Astrocyte of the cerebellum (primary cell): Measurements from ENCODE around the gene INPP5A.

Source experiments
- DNase-seq: peaks from one replicate; pipeline ENCODE4 v3.0.0-alpha.2; 2011; ENCODE audit warnings: low read depth
- H3K4me3 ChIP-seq: 2 replicates; pipeline ENCODE4 v1.5.1; 2011; ENCODE audit warnings: mild to moderate bottlenecking, low read depth, low read length, moderate library complexity
- in situ Hi-C: cut with HindIII; loops from 2 replicates; pipeline ENCODE4 v1.10.0; 2017; ENCODE audit warnings: low sequenced_read_pairs
- TF ChIP-seq, protein P1 (sequence below): IDR thresholded peaks from 2 replicates; pipeline ENCODE4 v1.5.1; 2012; ENCODE audit warnings: low read length, low read depth, moderate library complexity, mild to moderate bottlenecking; ENCODE audit errors: missing control alignments

INPP5A gene

DNA sequence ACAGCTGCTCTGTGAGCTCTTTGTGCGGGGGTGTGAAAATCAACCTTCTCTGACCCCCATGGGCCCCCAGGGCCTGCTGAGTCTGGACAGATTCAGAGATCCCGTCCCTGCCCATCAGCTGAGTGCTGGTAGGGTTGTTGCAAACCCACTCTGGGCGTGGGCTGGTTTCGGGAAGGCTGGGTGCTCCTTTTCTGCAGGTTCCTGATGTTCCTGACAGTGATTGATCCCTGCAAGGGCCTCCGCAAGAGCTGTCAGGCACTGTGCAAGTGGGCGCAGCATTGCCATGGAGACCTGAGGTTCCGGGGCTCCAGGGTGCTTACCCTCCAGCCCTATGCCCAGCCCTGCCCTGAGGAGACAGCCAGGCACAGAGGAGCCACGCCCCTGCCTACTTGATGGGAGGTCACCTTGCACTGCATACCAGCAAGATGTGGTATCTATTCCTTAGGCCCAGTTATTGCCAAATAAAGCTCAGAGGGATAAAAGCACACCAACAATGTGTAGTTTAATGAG lies 44.3 kb upstream of the INPP5A start:
- no peak for DNase-seq
- in situ Hi-C loops: no loop called here
- TF ChIP-seq, protein P1, sequence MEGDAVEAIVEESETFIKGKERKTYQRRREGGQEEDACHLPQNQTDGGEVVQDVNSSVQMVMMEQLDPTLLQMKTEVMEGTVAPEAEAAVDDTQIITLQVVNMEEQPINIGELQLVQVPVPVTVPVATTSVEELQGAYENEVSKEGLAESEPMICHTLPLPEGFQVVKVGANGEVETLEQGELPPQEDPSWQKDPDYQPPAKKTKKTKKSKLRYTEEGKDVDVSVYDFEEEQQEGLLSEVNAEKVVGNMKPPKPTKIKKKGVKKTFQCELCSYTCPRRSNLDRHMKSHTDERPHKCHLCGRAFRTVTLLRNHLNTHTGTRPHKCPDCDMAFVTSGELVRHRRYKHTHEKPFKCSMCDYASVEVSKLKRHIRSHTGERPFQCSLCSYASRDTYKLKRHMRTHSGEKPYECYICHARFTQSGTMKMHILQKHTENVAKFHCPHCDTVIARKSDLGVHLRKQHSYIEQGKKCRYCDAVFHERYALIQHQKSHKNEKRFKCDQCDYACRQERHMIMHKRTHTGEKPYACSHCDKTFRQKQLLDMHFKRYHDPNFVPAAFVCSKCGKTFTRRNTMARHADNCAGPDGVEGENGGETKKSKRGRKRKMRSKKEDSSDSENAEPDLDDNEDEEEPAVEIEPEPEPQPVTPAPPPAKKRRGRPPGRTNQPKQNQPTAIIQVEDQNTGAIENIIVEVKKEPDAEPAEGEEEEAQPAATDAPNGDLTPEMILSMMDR: no peak
- H3K4me3 ChIP-seq: no peak overlapping the region

DNA sequence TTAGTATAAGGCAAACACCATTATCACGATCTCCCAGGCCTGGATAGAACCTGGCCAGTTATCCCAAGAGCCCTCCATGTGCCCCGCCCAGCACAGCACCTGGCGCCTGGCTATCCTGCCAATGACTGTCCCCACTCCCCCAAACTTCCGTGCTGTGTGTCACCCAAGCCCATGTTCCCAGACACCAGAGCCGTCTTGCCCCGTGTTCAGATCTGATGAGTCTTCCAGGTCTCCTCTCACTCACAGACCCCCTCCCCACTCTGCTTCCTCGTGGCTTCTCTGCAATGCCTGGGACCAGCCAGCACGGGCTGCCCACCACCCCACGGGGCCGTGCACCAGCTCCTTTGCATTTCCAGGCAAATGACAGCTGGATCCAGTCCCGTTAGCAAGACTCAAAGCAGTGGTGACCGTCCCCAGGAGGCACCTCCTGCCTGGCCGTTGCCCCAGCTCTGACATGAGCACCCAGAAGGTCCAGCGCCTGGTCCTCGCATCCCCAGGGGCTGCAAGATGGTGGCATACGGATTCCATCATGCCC lies 43.8 kb upstream of the INPP5A start:
- H3K4me3 ChIP-seq: no peak overlapping the region
- in situ Hi-C loops: no loop called here
- no peak for DNase-seq
- TF ChIP-seq, protein P1: no peak

DNA sequence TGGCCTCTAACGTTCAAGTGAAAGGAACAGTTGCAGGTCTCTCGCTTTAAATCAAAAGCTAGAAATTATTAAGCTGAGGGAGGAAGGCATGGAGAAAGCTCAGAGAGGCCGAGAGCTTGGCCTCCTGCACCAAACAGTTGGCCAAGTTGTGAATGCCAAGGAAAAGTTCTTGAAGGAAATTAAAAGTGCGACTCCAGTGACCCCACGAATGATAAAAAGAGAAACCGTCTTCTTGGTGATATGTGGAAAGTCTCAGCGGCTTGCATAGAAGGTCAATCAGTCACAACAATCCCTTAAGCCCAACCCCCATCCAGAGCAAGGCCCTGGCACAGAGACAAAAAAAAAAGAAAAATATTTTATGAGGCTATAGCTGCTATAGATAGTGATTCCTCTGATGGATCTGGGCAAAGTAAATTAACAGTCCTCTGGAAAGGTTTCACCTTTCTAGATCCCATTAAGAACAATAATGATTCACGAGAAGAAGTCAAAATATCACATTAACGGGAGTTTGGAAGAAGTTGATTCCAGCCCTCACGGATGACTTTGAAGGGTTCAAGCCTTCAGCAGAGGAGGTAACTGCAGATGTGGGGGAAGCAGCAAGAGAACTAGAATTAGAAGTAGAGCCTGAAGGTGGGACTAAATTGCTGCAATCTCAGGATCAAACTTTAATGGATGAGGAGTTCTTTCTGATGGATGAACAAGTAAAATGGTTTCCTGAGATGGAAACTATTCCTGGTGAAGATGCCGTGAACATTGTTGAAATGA lies 42.5 kb upstream of the INPP5A start:
- in situ Hi-C loops: no loop called here
- no peak for DNase-seq

DNA sequence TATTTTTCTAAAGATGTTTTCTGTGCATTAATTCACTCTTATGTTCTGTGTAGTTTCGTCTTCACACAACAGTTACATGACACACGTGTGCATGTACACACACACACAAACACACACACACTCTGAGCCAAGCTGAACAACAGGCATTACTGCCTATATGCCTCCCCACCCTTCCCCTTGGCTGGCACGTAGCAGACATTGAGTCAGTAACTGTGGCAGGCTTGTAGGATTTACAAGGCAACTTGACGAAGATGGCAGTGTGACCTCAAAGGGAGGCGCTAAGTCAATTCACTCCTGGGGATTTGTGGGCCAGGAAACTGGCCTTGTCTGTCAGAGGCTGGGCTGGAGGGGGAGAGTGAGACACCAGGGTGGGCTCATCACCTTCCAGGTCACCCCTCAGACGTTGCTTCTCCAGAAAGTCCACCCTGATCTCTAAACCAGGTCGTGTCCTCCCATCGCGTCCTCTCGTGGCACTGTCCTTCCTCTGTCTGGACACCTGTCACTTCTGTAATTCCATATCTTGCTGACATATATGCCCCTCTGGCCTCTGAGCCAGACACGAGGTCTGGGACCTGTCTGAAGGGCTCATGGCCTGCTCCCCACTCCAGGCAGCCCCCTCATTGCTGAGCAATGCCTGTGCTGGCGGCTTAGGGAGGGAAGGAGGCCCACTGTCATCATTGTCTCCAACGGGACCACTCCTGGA lies 41.1 kb upstream of the INPP5A start:
- no peak for DNase-seq
- TF ChIP-seq, protein P1: no peak
- in situ Hi-C loops: no loop called here
- H3K4me3 ChIP-seq: no peak overlapping the region

More for the DNA sequence above, 42.5 kb upstream of the INPP5A start:
- TF ChIP-seq, protein P1: no peak
- H3K4me3 ChIP-seq: no peak overlapping the region

DNA sequence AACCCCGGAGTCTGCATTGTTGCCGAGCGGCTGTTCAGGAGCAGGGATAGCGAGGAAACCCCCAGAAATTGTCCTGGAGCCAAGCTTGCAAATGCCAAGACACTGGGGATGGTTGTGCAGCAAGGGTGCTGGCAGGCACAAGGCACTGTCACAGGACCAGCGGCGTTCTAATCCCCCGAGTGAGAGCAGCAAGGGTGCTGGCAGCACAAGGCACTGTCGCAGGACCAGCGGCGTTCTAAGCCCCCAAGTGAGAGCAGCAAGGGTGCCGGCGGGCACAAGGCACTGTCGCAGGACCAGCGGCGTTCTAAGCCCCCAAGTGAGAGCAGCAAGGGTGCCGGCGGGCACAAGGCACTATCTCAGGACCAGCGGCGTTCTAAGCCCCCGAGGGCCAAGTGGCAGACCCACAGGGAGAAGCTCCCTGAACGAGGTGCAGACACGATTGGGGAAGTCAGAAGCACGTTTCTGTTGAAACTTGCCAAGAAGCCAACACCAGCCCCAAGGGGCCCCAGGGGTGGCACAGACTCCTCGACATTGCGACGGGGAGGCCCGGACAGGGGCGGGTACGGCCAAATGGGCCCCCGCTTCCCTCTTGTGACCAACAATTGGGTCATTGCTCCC lies 40.4 kb upstream of the INPP5A start:
- H3K4me3 ChIP-seq: no peak overlapping the region
- DNase-seq: no peak
- in situ Hi-C loops: no loop called here
- TF ChIP-seq, protein P1: no peak

DNA sequence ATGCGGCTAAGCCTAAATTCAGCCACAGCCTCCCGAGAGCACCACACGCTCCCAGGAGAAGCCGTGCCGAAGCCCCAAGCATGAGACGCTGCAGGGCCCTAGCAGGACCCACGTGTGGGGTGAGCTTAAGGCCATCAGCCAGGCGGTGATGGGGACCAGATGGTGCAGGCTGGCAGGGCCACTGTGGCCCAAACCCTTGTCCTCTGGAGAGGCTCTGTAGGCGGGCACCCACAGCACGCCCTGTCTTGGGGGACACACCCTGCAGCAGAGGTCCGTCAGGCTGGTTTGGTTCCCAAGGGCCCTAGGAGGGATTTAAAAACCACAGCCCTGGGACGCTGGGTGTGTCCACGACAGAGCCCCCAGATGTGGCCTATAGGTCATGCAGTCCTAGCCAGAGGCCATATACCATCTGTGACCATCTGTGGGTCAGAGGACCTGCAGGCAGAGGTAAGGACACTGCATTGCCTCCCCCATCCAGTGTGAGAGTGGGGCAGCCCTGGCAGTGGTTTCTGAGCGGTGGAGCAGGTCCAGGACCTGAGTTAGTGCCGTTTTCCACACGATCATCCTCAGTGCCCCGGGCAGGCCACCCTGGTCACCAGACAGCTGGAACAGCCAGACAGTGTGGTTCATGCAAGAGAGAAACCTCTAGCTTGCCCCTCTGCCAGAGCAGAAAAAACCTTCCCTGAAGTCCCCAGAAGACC lies 39.6 kb upstream of the INPP5A start:
- H3K4me3 ChIP-seq: no peak overlapping the region
- DNase-seq: no peak
- in situ Hi-C loops: no loop called here
- TF ChIP-seq, protein P1: no peak
